Left cardiac atrium (tissue), 4 donors: ENCODE measurements around the gene GGCX. TPM values are rescaled to one million over a fixed set of nuclear protein-coding genes. Genes with fewer than 3 reads are reported as not detected.
"Not testable (repeated sequence)": the region's sequence is repeated elsewhere in the genome, so short reads cannot be mapped to it uniquely, and the experiment has no call there.

Source experiments
- ATAC-seq, 2 donors: fragments of 200-7000 bp; cut with Tn5 transposase; one replicate each; pipeline ENCODE4 v1.9.1; 2020; ENCODE audit warnings: mild to moderate bottlenecking in 2 of 2, moderate library complexity in 2 of 2
- DNase-seq: peaks from one replicate; pipeline ENCODE4 v3.0.0-alpha.2; 2020
- intact Hi-C, 2 donors: fragments of 100-400 bp; cut with DNase I; formaldehyde crosslinking; loops; one replicate each; pipeline versions ENCODE4 v1.14.1 to v1.15.1; 2022 to 2023
- long read RNA-seq: library from polyadenylated mRNA; unstranded; transcript quantifications from one replicate; pipeline ENCODE4 v2.0.0, GENCODE V29; 2021
- total RNA-seq, 2 donors: library from RNA; stranded (reverse); fragmentation: NEBNext Ultra II Directional; extraction: Animal tissue kit (Norgen Biotek cat#: 25700); gene quantifications; one replicate each; pipeline ENCODE4 v1.2.1, GENCODE V29; 2021
- donor health status: DM: no; HTN: yes; CAD: no.
- donor health status: DM: no; HTN: yes; CAD: no; lungs with severe emphysema.
- donor health status: DM: yes; HTN: yes; CAD: no.
- donor health status: Dilated cardiomyopathy.

Gene GGCX
- total RNA-seq, result 10 to 100 TPM; 34.0 to 37.3 TPM
- long read RNA-seq, full-length matches to known transcripts, result 10 of 21 reads
- long read RNA-seq, partial matches to known transcripts, result 8 of 21 reads
- long read RNA-seq, other reads (novel, unspliced or antisense), result 3 of 21 reads

GRCh38 chr2:85561280-85562212, at the start of gene GGCX:
Gene GGCX (minus strand): TSS chr2:85561493. CDS start chr2:85561428, 65 bp downstream.
- ATAC-seq (peak; percentile 95 to 96), DNase-seq (peak; percentile 96)
- intact Hi-C loops, result loop anchor here in 1 of 2 donors (5.0 kb wide), 1 partner anchor 41 kb away; the partner anchor contains the start of gene TMEM150A

GRCh38 chr2:85607268-85608215, 46.2 kb upstream of the GGCX start:
- DNase-seq, result no peak
- intact Hi-C loops, result no loop called here
- ATAC-seq, result no peak

- intact Hi-C loops, result no loop called here
- ATAC-seq, result no peak
- no peak for DNase-seq
Measured at GRCh38 chr2:85606116-85606455, 44.8 kb upstream of the GGCX start.

- DNase-seq, result no peak
- no peak for ATAC-seq
- intact Hi-C loops, result no loop called here
Measured at GRCh38 chr2:85605406-85606115, 44.3 kb upstream of the GGCX start.

GRCh38 chr2:85604568-85605339, 43.5 kb upstream of the GGCX start:
- DNase-seq (no peak), ATAC-seq (no peak)
- intact Hi-C loops, result loop anchor here in 1 of 2 donors (5.0 kb wide), 1 partner anchor 42 kb away; the partner anchor contains the start of gene GGCX

GRCh38 chr2:85604133-85604444, 42.8 kb upstream of the GGCX start:
- ATAC-seq, DNase-seq: not testable (repeated sequence)
- intact Hi-C loops, result loop anchor here in 1 of 2 donors (5.0 kb wide), 1 partner anchor 42 kb away; the partner anchor contains the start of gene GGCX

- ATAC-seq (peak; percentile 97), DNase-seq (peak; percentile 97)
- intact Hi-C loops, result loop anchor here in 1 of 2 donors (5.0 kb wide), 1 partner anchor 40 kb away; the partner anchor contains the start of gene GGCX
Measured at GRCh38 chr2:85602476-85603234, 41.4 kb upstream of the GGCX start, which contains the start of gene TMEM150A. Gene TMEM150A (minus strand): TSS chr2:85602698. CDS start chr2:85601948, 750 bp downstream.

- peak; percentile 72 to 80 for ATAC-seq
- intact Hi-C loops, result loop anchor here in 1 of 2 donors (5.0 kb wide), 1 partner anchor 40 kb away; the partner anchor contains the start of gene GGCX
- peak; percentile 80 for DNase-seq
Measured at GRCh38 chr2:85601771-85602475, 40.6 kb upstream of the GGCX start.

- ATAC-seq, result no peak
- intact Hi-C loops, result loop anchor here in 1 of 2 donors (5.0 kb wide), 1 partner anchor 39 kb away; the partner anchor contains the start of gene GGCX
- DNase-seq, result no peak
Measured at GRCh38 chr2:85600951-85601770, 39.9 kb upstream of the GGCX start.

GRCh38 chr2:85600235-85600575, 38.9 kb upstream of the GGCX start:
- intact Hi-C loops, result loop anchor here in 1 of 2 donors (5.0 kb wide), 1 partner anchor 38 kb away; the partner anchor contains the start of gene GGCX
- ATAC-seq, result no peak
- no peak for DNase-seq

GRCh38 chr2:85599468-85600234, 38.4 kb upstream of the GGCX start:
- DNase-seq (no peak), ATAC-seq (no peak)
- intact Hi-C loops, result loop anchor here in 1 of 2 donors (5.0 kb wide), 1 partner anchor 37 kb away; the partner anchor contains the start of gene GGCX

GRCh38 chr2:85598594-85599340, 37.5 kb upstream of the GGCX start:
- DNase-seq (no peak), ATAC-seq (no peak)
- intact Hi-C loops, result no loop called here

GRCh38 chr2:85597241-85597640, 35.9 kb upstream of the GGCX start:
- DNase-seq (no peak), ATAC-seq (no peak)
- intact Hi-C loops, result no loop called here

GRCh38 chr2:85596486-85597143, 35.3 kb upstream of the GGCX start:
- no peak for DNase-seq
- intact Hi-C loops, result no loop called here
- no peak for ATAC-seq
